ENCODE measurements around the gene SHISAL2A. TPM values are rescaled to one million over a fixed set of nuclear protein-coding genes. Genes with fewer than 3 reads are reported as not detected.

The SHISAL2A gene
- total and polyA plus RNA-seq, 2 of the 13 experiments (the other 11 are each of a cell fraction or from before 2014, with no cell fraction given): not detected

DNA sequence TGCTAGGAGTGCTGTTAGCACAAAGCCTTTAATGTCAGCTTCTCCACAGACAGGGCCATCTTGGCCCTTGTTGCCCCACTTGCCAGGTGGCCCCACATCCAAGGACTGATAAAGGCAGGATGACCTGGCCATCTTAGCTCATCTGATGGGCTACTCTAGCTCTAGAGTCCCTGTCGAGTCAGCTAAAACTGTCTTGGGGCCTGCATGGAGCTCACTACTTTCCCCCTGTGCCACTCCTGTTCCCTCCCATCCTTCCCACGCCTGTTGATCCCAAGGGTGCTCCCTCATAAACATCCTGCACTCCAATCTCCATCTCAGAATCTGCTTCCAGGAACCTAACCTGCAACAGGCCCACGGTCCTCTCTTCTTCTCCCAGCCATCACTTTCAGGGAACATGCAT lies 31.4 kb upstream of the SHISAL2A start:
- Histone ChIP-seq H2AFZ (ENCODE audit: low read length) (no peak overlapping the region), H3K36me3 (replicated peaks in 1 of 2; ENCODE audit: control insufficient read depth in 1 of 2, insufficient read depth in 2 of 2, low read length in 2 of 2) (no peaks in the 10 kb centered on the region), H3K27ac (ENCODE audit: extremely low read length, insufficient read depth, low read length) (no peak overlapping the region), H3K4me3 (replicated peaks in 1 of 3; ENCODE audit: insufficient read depth in 1 of 3, low read depth in 2 of 3, low read length in 3 of 3) (peak overlapping the region; percentile 49 to 69 (median 56); a peak in 5 of 6 replicates), H3K4me1 (ENCODE audit: insufficient read depth, low read length) (peaks cover 31% of the 10 kb centered on the region), H4K20me1 (ENCODE audit: insufficient read depth, low read length) (no peaks in the 10 kb centered on the region), H3K27me3 (ENCODE audit: control insufficient read depth in 1 of 2, insufficient read depth in 2 of 2, low read length in 2 of 2) (no peaks in the 10 kb centered on the region), H3K79me2 (ENCODE audit: insufficient read depth, low read length) (no peaks in the 10 kb centered on the region), H3K9me3 (ENCODE audit: low read length) (no peaks in the 10 kb centered on the region), H3K9ac (ENCODE audit: insufficient read depth, low read depth, low read length) (peak overlapping the region; percentile 64), H3K4me2 (ENCODE audit: low read depth, low read length) (peak overlapping the region; percentile 87)
- WGBS (ENCODE audit: low lambda C conversion rate): 22% methylated on average over 3 of the region's 3 CpGs
- ATAC-seq (peak; percentile 23), DNase-seq (ENCODE audit: low spot score) (no peak), FAIRE-seq (no peak)
- intact Hi-C loops (cut with micrococcal nuclease; ENCODE audit: unreplicated experiment) (loop anchor here (10.0 kb wide), 1 partner anchor 53 kb away; no protein-coding TSS in a partner anchor), in situ Hi-C loops (cut with HindIII; ENCODE audit: extremely low pct_ligation_motif_present, low pct_unique_long_range_greater_than_20kb) (no loop called here)
- POLR2A ChIA-PET: interaction anchor here (1.5 to 1.6 kb wide), 2 partner anchors 48 to 51 kb away, joined by 7 read pairs; partner anchors contain the start of gene TUT4
- BruUV-seq (replicated peaks): no TSS peak
- CTCF ChIA-PET (ENCODE audit: low intra/inter-chr PET ratio, low total read pairs): no interaction called here
- no peak for TF ChIP-seq ZNF292 (CRISPR knock-in tag; IDR thresholded peaks at IDR 0.05; ENCODE audit: borderline replicate concordance, low read depth)
- no peak for TF ChIP-seq MED13 (CRISPR knock-in tag; IDR thresholded peaks at IDR 0.05)
- TF ChIP-seq ZNF263 (CRISPR knock-in tag; IDR thresholded peaks at IDR 0.05): 0 out of 2 replicates have a peak, but pooled peaks have one; percentile 26
- TF ChIP-seq, protein P1, sequence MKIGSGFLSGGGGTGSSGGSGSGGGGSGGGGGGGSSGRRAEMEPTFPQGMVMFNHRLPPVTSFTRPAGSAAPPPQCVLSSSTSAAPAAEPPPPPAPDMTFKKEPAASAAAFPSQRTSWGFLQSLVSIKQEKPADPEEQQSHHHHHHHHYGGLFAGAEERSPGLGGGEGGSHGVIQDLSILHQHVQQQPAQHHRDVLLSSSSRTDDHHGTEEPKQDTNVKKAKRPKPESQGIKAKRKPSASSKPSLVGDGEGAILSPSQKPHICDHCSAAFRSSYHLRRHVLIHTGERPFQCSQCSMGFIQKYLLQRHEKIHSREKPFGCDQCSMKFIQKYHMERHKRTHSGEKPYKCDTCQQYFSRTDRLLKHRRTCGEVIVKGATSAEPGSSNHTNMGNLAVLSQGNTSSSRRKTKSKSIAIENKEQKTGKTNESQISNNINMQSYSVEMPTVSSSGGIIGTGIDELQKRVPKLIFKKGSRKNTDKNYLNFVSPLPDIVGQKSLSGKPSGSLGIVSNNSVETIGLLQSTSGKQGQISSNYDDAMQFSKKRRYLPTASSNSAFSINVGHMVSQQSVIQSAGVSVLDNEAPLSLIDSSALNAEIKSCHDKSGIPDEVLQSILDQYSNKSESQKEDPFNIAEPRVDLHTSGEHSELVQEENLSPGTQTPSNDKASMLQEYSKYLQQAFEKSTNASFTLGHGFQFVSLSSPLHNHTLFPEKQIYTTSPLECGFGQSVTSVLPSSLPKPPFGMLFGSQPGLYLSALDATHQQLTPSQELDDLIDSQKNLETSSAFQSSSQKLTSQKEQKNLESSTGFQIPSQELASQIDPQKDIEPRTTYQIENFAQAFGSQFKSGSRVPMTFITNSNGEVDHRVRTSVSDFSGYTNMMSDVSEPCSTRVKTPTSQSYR (CRISPR knock-in tag; IDR thresholded peaks at IDR 0.05; ENCODE audit: borderline replicate concordance): no peak
- peak; percentile 40; the same call in 1 of the 2 replicates for TF ChIP-seq MAFF (IDR thresholded peaks at IDR 0.05; ENCODE audit: low read depth, low read length)
- no peak for TF ChIP-seq ZNF572 (CRISPR knock-in tag; IDR thresholded peaks at IDR 0.05)
- no peak for TF ChIP-seq ZNF781 (CRISPR knock-in tag; IDR thresholded peaks at IDR 0.05; ENCODE audit: borderline replicate concordance, not compliant biosample characterization)
- no peak for TF ChIP-seq CBX2 (IDR thresholded peaks at IDR 0.05; ENCODE audit: low read depth, low read length)
- no peak for TF ChIP-seq CBX2 (CRISPR knock-in tag; IDR thresholded peaks at IDR 0.05; ENCODE audit: low read depth)
- TF ChIP-seq, protein P2, sequence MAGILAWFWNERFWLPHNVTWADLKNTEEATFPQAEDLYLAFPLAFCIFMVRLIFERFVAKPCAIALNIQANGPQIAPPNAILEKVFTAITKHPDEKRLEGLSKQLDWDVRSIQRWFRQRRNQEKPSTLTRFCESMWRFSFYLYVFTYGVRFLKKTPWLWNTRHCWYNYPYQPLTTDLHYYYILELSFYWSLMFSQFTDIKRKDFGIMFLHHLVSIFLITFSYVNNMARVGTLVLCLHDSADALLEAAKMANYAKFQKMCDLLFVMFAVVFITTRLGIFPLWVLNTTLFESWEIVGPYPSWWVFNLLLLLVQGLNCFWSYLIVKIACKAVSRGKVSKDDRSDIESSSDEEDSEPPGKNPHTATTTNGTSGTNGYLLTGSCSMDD (CRISPR knock-in tag; IDR thresholded peaks at IDR 0.05): no peak
- TF ChIP-seq MAFK (conservative IDR thresholded peaks at IDR 0.05 in 1 of 2, IDR thresholded peaks at IDR 0.05 in 1 of 2; ENCODE audit: low read length in 2 of 2): peak; percentile 54 to 66
- TF ChIP-seq TAF1 (CRISPR knock-in tag; IDR thresholded peaks at IDR 0.05): no peak
- no peak for TF ChIP-seq DNMT1 (CRISPR knock-in tag; IDR thresholded peaks at IDR 0.05)
- TF ChIP-seq KDM2A (CRISPR knock-in tag; IDR thresholded peaks at IDR 0.05; ENCODE audit: borderline replicate concordance, low read depth): peak; percentile 2; the same call in 1 of the 2 replicates
- TF ChIP-seq, protein P3, sequence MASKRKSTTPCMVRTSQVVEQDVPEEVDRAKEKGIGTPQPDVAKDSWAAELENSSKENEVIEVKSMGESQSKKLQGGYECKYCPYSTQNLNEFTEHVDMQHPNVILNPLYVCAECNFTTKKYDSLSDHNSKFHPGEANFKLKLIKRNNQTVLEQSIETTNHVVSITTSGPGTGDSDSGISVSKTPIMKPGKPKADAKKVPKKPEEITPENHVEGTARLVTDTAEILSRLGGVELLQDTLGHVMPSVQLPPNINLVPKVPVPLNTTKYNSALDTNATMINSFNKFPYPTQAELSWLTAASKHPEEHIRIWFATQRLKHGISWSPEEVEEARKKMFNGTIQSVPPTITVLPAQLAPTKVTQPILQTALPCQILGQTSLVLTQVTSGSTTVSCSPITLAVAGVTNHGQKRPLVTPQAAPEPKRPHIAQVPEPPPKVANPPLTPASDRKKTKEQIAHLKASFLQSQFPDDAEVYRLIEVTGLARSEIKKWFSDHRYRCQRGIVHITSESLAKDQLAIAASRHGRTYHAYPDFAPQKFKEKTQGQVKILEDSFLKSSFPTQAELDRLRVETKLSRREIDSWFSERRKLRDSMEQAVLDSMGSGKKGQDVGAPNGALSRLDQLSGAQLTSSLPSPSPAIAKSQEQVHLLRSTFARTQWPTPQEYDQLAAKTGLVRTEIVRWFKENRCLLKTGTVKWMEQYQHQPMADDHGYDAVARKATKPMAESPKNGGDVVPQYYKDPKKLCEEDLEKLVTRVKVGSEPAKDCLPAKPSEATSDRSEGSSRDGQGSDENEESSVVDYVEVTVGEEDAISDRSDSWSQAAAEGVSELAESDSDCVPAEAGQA (IDR thresholded peaks at IDR 0.05; ENCODE audit: low read depth): no peak
- TF ChIP-seq, protein P3 (CRISPR knock-in tag; IDR thresholded peaks at IDR 0.05; ENCODE audit: borderline replicate concordance): no peak

Measured in HepG2 (cell line).